K562 (cell line): ENCODE data around the gene CBX3. TPM values are rescaled to one million over a fixed set of nuclear protein-coding genes. Genes with fewer than 3 reads are reported as not detected.

Experiments used
- ATAC-seq: fragments of 200-7000 bp; cut with Tn5 transposase; 3 replicates; pipeline ENCODE4 v1.9.1; 2020; ENCODE audit warnings: moderate library complexity
- BruUV-seq: library from RNA; stranded (reverse); fragments of 400-500 nt; replicated peaks from 2 replicates; lab custom pipeline; 2021; lab: Mats Ljungman, UMichigan
- CTCF ChIA-PET: fragments of 300-600 bp; formaldehyde crosslinking; extraction: SDS; loops from one replicate; lab custom pipeline; 2021; ENCODE audit warnings: low intra/inter-chr PET ratio; lab: Yijun Ruan, JAX
- POLR2A ChIA-PET: fragments of 300-600, 350-650 bp; sonication (Branson Sonifier 250); formaldehyde crosslinking; extraction: SDS; loops from one replicate; lab custom pipeline; 2021; ENCODE audit warnings: antibody characterized with exemption, inconsistent platforms; lab: Yijun Ruan, JAX
- DNase-seq, 4 experiments: peaks; one replicate each; pipeline versions ENCODE4 v3.0.0 to v3.0.0-alpha.2; 2011 to 2018; ENCODE audit warnings: low spot score in 3 of 4, mixed read lengths in 3 of 4; ENCODE audit errors: extremely low read depth in 1 of 4
- FAIRE-seq: peaks from 2 replicates; lab custom pipeline; 2011; peaks lifted over from hg19 to GRCh38; lab: Jason Lieb, UNC
- H2AFZ ChIP-seq: 2 replicates; pipeline ENCODE4 v1.6.0; 2011; ENCODE audit warnings: low read depth, low read length, control low read depth, inconsistent platforms
- H3K27ac ChIP-seq: fragments of 200-600 bp; 3 replicates; pipeline ENCODE4 v1.8.0; 2011; ENCODE audit warnings: low read depth, mild to moderate bottlenecking, control low read depth, inconsistent platforms, low read length, moderate library complexity, mixed read lengths; ENCODE audit errors: extremely low read depth
- H3K27me3 ChIP-seq, 2 experiments: fragments of 300-600 bp in 1 of 2; 2 replicates in 1 of 2; 3 replicates in 1 of 2; pipeline versions ENCODE4 v1.6.0 to v1.8.0; 2011; ENCODE audit warnings: inconsistent platforms in 2 of 2, low read length in 2 of 2, mild to moderate bottlenecking in 1 of 2, mixed read lengths in 1 of 2, moderate library complexity in 1 of 2; ENCODE audit not compliant: control insufficient read depth in 2 of 2, insufficient read depth in 2 of 2
- H3K36me3 ChIP-seq: fragments of 300-600 bp; 3 replicates; pipeline ENCODE4 v1.8.0; 2011; ENCODE audit warnings: mild to moderate bottlenecking, low read length, inconsistent platforms; ENCODE audit not compliant: control insufficient read depth, insufficient read depth
- H3K4me1 ChIP-seq, 2 experiments: fragments of 200-600 bp in 1 of 2; replicated peaks in 1 of 2; 2 replicates in 1 of 2; 3 replicates in 1 of 2; pipeline versions ENCODE4 v1.5.1 to v1.8.0; 2011; ENCODE audit warnings: inconsistent platforms in 2 of 2, low read length in 2 of 2, mild to moderate bottlenecking in 1 of 2, mixed read lengths in 1 of 2, moderate library complexity in 1 of 2; ENCODE audit not compliant: control insufficient read depth in 2 of 2, insufficient read depth in 2 of 2
- H3K4me2 ChIP-seq: 2 replicates; pipeline ENCODE4 v1.6.1; 2011; ENCODE audit warnings: low read length, control low read depth, inconsistent platforms, mixed read lengths; ENCODE audit not compliant: insufficient read depth
- H3K4me3 ChIP-seq: fragments of 200-600 bp; sonication (generic), shearing (Covaris generic); 2 replicates; pipeline ENCODE4 v1.5.1; 2016; ENCODE audit warnings: control low read depth, inconsistent platforms
- H3K79me2 ChIP-seq: fragments of 200-600 bp; 3 replicates; pipeline ENCODE4 v1.8.0; 2011; ENCODE audit warnings: low read length, inconsistent platforms; ENCODE audit not compliant: control insufficient read depth, insufficient read depth
- H3K9ac ChIP-seq, 2 experiments: 2 replicates each; pipeline versions ENCODE4 v1.6.0 to v1.6.1; 2011; ENCODE audit warnings: low read depth in 2 of 2, low read length in 2 of 2, control low read depth in 1 of 2, inconsistent platforms in 1 of 2, mild to moderate bottlenecking in 1 of 2, mixed read lengths in 1 of 2; ENCODE audit not compliant: insufficient read depth in 1 of 2
- H3K9me1 ChIP-seq: one replicate; pipeline ENCODE4 v1.6.0; 2011; ENCODE audit warnings: inconsistent platforms, mild to moderate bottlenecking, low read length, moderate library complexity; ENCODE audit not compliant: control insufficient read depth, insufficient read depth
- H3K9me3 ChIP-seq: replicated peaks from 2 replicates; pipeline ENCODE4 v1.5.1; 2011; ENCODE audit warnings: low read depth, low read length, inconsistent platforms; ENCODE audit not compliant: control insufficient read depth, insufficient read depth
- H4K20me1 ChIP-seq: replicated peaks from 2 replicates; pipeline ENCODE4 v1.6.1; 2011; ENCODE audit warnings: low read length, inconsistent platforms, mixed read lengths; ENCODE audit not compliant: control insufficient read depth, insufficient read depth
- ATF1 ChIP-seq, 2 experiments: fragments of 450-650 bp in 1 of 2; IDR thresholded peaks; 2 replicates each; pipeline ENCODE4 v1.6.1; 2016; ENCODE audit warnings: missing compliant biosample characterization in 1 of 2, missing genetic modification characterization in 1 of 2
- CBFA2T2 ChIP-seq: fragments of 450-650 bp; conservative IDR thresholded peaks from 2 replicates; pipeline ENCODE4 v1.6.1; 2017; ENCODE audit warnings: mild to moderate bottlenecking
- CBFA2T3 ChIP-seq: fragments of 450-650 bp; IDR thresholded peaks from 2 replicates; pipeline ENCODE4 v1.6.1; 2017
- CHD4 ChIP-seq: fragments of 200-600 bp; sonication (generic); IDR thresholded peaks from 3 replicates; pipeline ENCODE4 v1.6.1; 2012; ENCODE audit warnings: low read depth, mild to moderate bottlenecking, mixed read lengths, low read length, inconsistent platforms; ENCODE audit not compliant: insufficient read depth, insufficient replicate concordance, poor library complexity, severe bottlenecking
- GABPB1 ChIP-seq: sonication (generic); formaldehyde crosslinking; IDR thresholded peaks from 2 replicates; pipeline ENCODE4 v1.8.0; 2022; ENCODE audit warnings: mild to moderate bottlenecking, missing genetic modification reagents
- NCOR1 ChIP-seq: fragments of 450-650 bp; IDR thresholded peaks from 2 replicates; pipeline ENCODE4 v1.6.1; 2016; ENCODE audit warnings: mild to moderate bottlenecking, moderate library complexity
- NELFE ChIP-seq: IDR thresholded peaks from 2 replicates; pipeline ENCODE4 v1.6.1; 2011; ENCODE audit warnings: mild to moderate bottlenecking; ENCODE audit not compliant: insufficient read depth, insufficient read length
- RBM15 ChIP-seq: fragments of 200-400 bp; formaldehyde crosslinking; IDR thresholded peaks from 2 replicates; pipeline ENCODE4 v1.6.1; 2018; ENCODE audit warnings: mild to moderate bottlenecking, low read length, moderate library complexity; ENCODE audit not compliant: insufficient read depth
- RFX5 ChIP-seq: IDR thresholded peaks from 2 replicates; pipeline ENCODE4 v1.6.1; 2011; ENCODE audit warnings: low read depth, mild to moderate bottlenecking, improper control_type of control experiment, low read length
- SREBF2 ChIP-seq: sonication (generic); formaldehyde crosslinking; IDR thresholded peaks from 2 replicates; pipeline ENCODE4 v1.4.0; 2020; ENCODE audit warnings: mild to moderate bottlenecking, missing genetic modification reagents
- TAL1 ChIP-seq: fragments of 450-650 bp; IDR thresholded peaks from 2 replicates; pipeline ENCODE4 v1.6.1; 2016; ENCODE audit warnings: mild to moderate bottlenecking
- TBL1XR1 ChIP-seq, 2 experiments: IDR thresholded peaks; 2 replicates each; pipeline ENCODE4 v1.6.1; 2012; ENCODE audit warnings: improper control_type of control experiment in 2 of 2, low read length in 2 of 2, mild to moderate bottlenecking in 1 of 2
- TCF3 ChIP-seq: sonication (generic); formaldehyde crosslinking; IDR thresholded peaks from 2 replicates; pipeline ENCODE4 v1.4.0; 2020; ENCODE audit warnings: mild to moderate bottlenecking, missing genetic modification reagents
- YBX1 ChIP-seq: fragments of 450-650 bp; IDR thresholded peaks from 2 replicates; pipeline ENCODE4 v1.7.1; 2016; ENCODE audit warnings: mild to moderate bottlenecking
- ZNF253 ChIP-seq: fragments of 250-450 bp; sonication (Bioruptor Pico); conservative IDR thresholded peaks from 2 replicates; pipeline ENCODE4 v1.6.1; 2021; ENCODE audit warnings: mild to moderate bottlenecking
- ZNF830 ChIP-seq: fragments of 250-450 bp; sonication (Bioruptor Pico); IDR thresholded peaks from 2 replicates; pipeline ENCODE4 v1.5.0; 2021; ENCODE audit warnings: mild to moderate bottlenecking
- WGBS: fragments of 100-300 bp; shearing (Covaris generic); methylation state at CpG from one replicate; pipeline ENCODE4 v1.1.6; 2016; ENCODE audit warnings: low coverage, mixed read lengths; ENCODE audit not compliant: insufficient coverage; ENCODE audit errors: missing lambda C conversion rate; 5-methylcytosine and 5-hydroxymethylcytosine counted together
- in situ Hi-C: fragments of 300-500 bp; cut with MboI; formaldehyde crosslinking; loops from 4 replicates; pipeline ENCODE4 v1.15.0; 2018; ENCODE audit warnings: inconsistent platforms, mixed read lengths
- intact Hi-C: fragments of 100-400 bp; cut with micrococcal nuclease; formaldehyde crosslinking; loops from 2 replicates; pipeline ENCODE4 v1.14.2; 2022
- polyA plus RNA-seq, 8 experiments: library from polyadenylated mRNA; depleted of rRNA in 4 of 8; stranded (reverse) in 5 of 8; unstranded in 3 of 8; fragments of >200 nt; fragmentation: Nextera tagmentation in 2 of 8; fragmentation: Illumina TruSeq in 1 of 8; extraction: Ambion mirVana in 2 of 8; extraction: Trizol in 1 of 8; gene quantifications; 2 replicates each; pipeline versions ENCODE4 v1.2.1 to v1.2.3, GENCODE V29; 2011 to 2014; ENCODE audit warnings: inconsistent platforms in 1 of 8, missing spikeins in 1 of 8
- total RNA-seq, 7 experiments: library from RNA; depleted of rRNA in 6 of 7; stranded (reverse); fragments of >200 nt in 6 of 7; fragmentation: Illumina TruSeq in 2 of 7; extraction: Trizol in 2 of 7; gene quantifications; 2 replicates each; pipeline versions ENCODE4 v1.2.1 to v1.2.3, GENCODE V29; 2011 to 2021; ENCODE audit warnings: low replicate concordance in 1 of 7
- TF ChIP-seq, protein P1 (sequence below), 3 experiments: fragments of 200-800 bp in 1 of 3; fragments of 250-450 bp in 1 of 3; fragments of 450-650 bp in 1 of 3; sonication (Bioruptor Pico) in 1 of 3; sonication (Bioruptor generic) in 1 of 3; formaldehyde crosslinking in 1 of 3; IDR thresholded peaks; 2 replicates each; pipeline versions ENCODE4 v1.6.1 to v1.8.0; 2016 to 2022; ENCODE audit warnings: mild to moderate bottlenecking in 2 of 3, missing genetic modification characterization in 2 of 3, missing compliant biosample characterization in 1 of 3, moderate library complexity in 1 of 3

Gene CBX3
- total and polyA plus RNA-seq, 9 of the 15 experiments (the other 6 are each of a cell fraction or from before 2014, with no cell fraction given) = 198 to 413 (median 328) TPM

- FAIRE-seq = peak; percentile 64
- no peak overlapping the region for H2AFZ ChIP-seq
- DNase-seq = peak in 1 of 4 experiments; percentile 44
- no peak overlapping the region for H3K9ac ChIP-seq
- peak overlapping the region; percentile 47; the same call in 1 of the 2 replicates for H3K4me2 ChIP-seq
- H3K27ac ChIP-seq = no peak overlapping the region
- H3K4me1 ChIP-seq = peaks cover 10 to 28% of the 10 kb centered on the region in 2 experiments; a peak in 4 of 5 replicates
- H3K27me3 ChIP-seq = no peaks in the 10 kb centered on the region
- TF ChIP-seq, protein P1, sequence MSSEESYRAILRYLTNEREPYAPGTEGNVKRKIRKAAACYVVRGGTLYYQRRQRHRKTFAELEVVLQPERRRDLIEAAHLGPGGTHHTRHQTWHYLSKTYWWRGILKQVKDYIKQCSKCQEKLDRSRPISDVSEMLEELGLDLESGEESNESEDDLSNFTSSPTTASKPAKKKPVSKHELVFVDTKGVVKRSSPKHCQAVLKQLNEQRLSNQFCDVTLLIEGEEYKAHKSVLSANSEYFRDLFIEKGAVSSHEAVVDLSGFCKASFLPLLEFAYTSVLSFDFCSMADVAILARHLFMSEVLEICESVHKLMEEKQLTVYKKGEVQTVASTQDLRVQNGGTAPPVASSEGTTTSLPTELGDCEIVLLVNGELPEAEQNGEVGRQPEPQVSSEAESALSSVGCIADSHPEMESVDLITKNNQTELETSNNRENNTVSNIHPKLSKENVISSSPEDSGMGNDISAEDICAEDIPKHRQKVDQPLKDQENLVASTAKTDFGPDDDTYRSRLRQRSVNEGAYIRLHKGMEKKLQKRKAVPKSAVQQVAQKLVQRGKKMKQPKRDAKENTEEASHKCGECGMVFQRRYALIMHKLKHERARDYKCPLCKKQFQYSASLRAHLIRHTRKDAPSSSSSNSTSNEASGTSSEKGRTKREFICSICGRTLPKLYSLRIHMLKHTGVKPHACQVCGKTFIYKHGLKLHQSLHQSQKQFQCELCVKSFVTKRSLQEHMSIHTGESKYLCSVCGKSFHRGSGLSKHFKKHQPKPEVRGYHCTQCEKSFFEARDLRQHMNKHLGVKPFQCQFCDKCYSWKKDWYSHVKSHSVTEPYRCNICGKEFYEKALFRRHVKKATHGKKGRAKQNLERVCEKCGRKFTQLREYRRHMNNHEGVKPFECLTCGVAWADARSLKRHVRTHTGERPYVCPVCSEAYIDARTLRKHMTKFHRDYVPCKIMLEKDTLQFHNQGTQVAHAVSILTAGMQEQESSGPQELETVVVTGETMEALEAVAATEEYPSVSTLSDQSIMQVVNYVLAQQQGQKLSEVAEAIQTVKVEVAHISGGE (CRISPR knock-in tag; IDR thresholded peaks at IDR 0.05) = 0 out of 6 replicates have a peak, but pooled peaks of 1 of the 3 experiments have one; percentile 23
- TF ChIP-seq CBFA2T3 (peak; percentile 49), ZNF253 (CRISPR knock-in tag) (no peak), ZNF830 (CRISPR knock-in tag) (no peak), TAL1 (peak; percentile 26; the same call in 1 of the 2 replicates), NELFE (no peak), TCF3 (CRISPR knock-in tag) (peak; percentile 32; the same call in 1 of the 2 replicates), ATF1 (CRISPR knock-in tag; IDR thresholded peaks at IDR 0.05) (no peak), ATF1 (tag; IDR thresholded peaks at IDR 0.05) (no peak), RBM15 (no peak), GABPB1 (CRISPR knock-in tag) (no peak), RFX5 (no peak), TBL1XR1 (IDR thresholded peaks at IDR 0.05; ENCODE audit: low read length in 2 of 2) (0 out of 4 replicates have a peak, but pooled peaks of 1 of the 2 experiments have one; percentile 32), NCOR1 (peak; percentile 59), SREBF2 (CRISPR knock-in tag) (no peak), CHD4 (no peak), CBFA2T2 (0 out of 2 replicates have a peak, but pooled peaks have one; percentile 17), YBX1 (no peak)
- no peak overlapping the region for H3K4me3 ChIP-seq
- no peaks in the 10 kb centered on the region; the same call in 2 of the 3 replicates for H3K36me3 ChIP-seq
- H3K79me2 ChIP-seq = peaks cover 57% of the 10 kb centered on the region
- H3K9me3 ChIP-seq = no peaks in the 10 kb centered on the region
- peak; percentile 63 for ATAC-seq
- no peaks in the 10 kb centered on the region for H3K9me1 ChIP-seq
- POLR2A ChIA-PET = interaction anchor here (1.0 to 5.7 kb wide), 2 partner anchors 28 to 29 kb away, joined by 3 to 27 read pairs; no protein-coding TSS in a partner anchor
- in situ Hi-C loops = no loop called here
- intact Hi-C loops = no loop called here
- H4K20me1 ChIP-seq = peaks cover 7% of the 10 kb centered on the region; the same call in 1 of the 2 replicates
- 50% methylated on average over 2 of the region's 2 CpGs for WGBS
- CTCF ChIA-PET = no interaction called here
- no TSS peak for BruUV-seq
Measured at GRCh38 chr7:26159243-26159642, 42.3 kb upstream of the CBX3 start.
